ENCODE results near the gene PCGF1. TPM values are rescaled to one million over a fixed set of nuclear protein-coding genes. Genes with fewer than 3 reads are reported as not detected.

Gene PCGF1
- total and polyA plus RNA-seq, 4 donors, result 3.3 to 12.5 (median 10.9) TPM

DNA sequence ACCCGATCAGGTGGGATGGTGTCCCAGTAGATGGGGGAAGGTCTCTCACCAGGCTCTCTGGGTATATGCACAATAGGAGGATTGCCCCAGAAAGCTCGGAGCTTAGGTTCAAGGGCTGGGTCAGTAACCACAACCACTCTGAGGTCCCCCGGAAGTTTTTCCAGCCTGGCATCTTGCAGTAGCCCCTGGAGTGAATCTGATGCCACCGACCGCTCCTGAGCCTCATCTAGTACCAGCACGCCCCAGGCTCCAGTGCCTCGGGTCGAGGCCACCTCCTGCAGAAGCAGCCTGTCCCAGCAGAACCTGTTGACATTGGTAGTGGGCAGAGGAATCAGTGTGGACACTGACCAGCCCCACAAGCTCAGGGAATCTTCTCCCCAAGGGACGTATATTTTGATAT, 16.5 kb upstream of the PCGF1 start (continued):
- no peak for TF ChIP-seq HNF4A (conservative IDR thresholded peaks at IDR 0.05)
- no peak for TF ChIP-seq EGR1 (IDR thresholded peaks at IDR 0.05; ENCODE audit: low read depth in 2 of 2)
- no peak for TF ChIP-seq RAD21 (IDR thresholded peaks at IDR 0.05)
- TF ChIP-seq JUND (IDR thresholded peaks at IDR 0.05), result no peak
- no peak for TF ChIP-seq FOXA2 (IDR thresholded peaks at IDR 0.05)
- TF ChIP-seq NR2F2 (IDR thresholded peaks at IDR 0.05), result no peak
- TF ChIP-seq HNF4G (IDR thresholded peaks at IDR 0.05), result no peak
- TF ChIP-seq, protein P1, sequence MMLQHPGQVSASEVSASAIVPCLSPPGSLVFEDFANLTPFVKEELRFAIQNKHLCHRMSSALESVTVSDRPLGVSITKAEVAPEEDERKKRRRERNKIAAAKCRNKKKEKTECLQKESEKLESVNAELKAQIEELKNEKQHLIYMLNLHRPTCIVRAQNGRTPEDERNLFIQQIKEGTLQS (IDR thresholded peaks at IDR 0.05), result no peak

DNA sequence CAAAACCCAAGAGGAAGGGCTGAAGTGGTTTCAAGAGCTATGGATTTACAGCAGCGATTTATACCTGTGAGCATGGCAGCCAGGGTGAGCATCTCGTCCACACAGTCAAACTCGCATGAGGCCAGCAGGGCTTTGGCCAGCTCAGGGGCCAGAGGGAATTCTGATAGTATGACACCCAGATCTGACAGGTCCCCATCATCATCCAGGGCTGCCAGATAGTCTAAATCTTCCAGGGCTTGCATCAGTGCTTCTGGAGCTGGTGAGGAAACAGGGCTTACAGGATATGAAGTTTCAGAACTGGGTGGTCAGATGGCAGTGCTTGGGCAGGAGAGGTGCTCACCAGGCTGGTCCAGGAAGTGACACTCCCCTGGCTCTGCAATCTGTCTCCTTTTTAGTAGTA, 15.0 kb upstream of the PCGF1 start:
- no peak overlapping the region for H3K27ac ChIP-seq (ENCODE audit: low read depth in 1 of 2, low read length in 2 of 2)
- peaks cover 0 to 6% (median 0%) of the 10 kb centered on the region in 4 donors for H3K27me3 ChIP-seq (ENCODE audit: control insufficient read depth in 4 of 4, insufficient read depth in 4 of 4, low read length in 3 of 4)
- peaks cover 8 to 18% (median 17%) of the 10 kb centered on the region in 4 donors for H3K36me3 ChIP-seq (ENCODE audit: control insufficient read depth in 4 of 4, insufficient read depth in 3 of 4, low read depth in 1 of 4, low read length in 3 of 4)
- H3K4me1 ChIP-seq (ENCODE audit: control insufficient read depth in 4 of 4, insufficient read depth in 4 of 4, low read length in 3 of 4), result no peaks in the 10 kb centered on the region
- H3K4me3 ChIP-seq (ENCODE audit: low read depth in 1 of 3, low read length in 3 of 3), result no peak overlapping the region
- 77% methylated on average over 3 of the region's 3 CpGs for WGBS
- no peaks in the 10 kb centered on the region for H3K9me3 ChIP-seq (ENCODE audit: control insufficient read depth in 4 of 4, low read length in 3 of 4)
- no peak overlapping the region for H3K9ac ChIP-seq (ENCODE audit: low read depth in 1 of 2, low read length in 2 of 2)
- no peak for DNase-seq (ENCODE audit: low spot score)
- TF ChIP-seq, protein P2, sequence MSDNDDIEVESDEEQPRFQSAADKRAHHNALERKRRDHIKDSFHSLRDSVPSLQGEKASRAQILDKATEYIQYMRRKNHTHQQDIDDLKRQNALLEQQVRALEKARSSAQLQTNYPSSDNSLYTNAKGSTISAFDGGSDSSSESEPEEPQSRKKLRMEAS (IDR thresholded peaks at IDR 0.05), result no peak
- TF ChIP-seq YY1 (IDR thresholded peaks at IDR 0.05) (no peak), FOXA1 (IDR thresholded peaks at IDR 0.05) (no peak), RAD21 (IDR thresholded peaks at IDR 0.05) (no peak), TAF1 (conservative IDR thresholded peaks at IDR 0.05) (no peak), RXRA (IDR thresholded peaks at IDR 0.05) (no peak), HNF4G (IDR thresholded peaks at IDR 0.05) (no peak), GABPA (IDR thresholded peaks at IDR 0.05 in 1 of 2, conservative IDR thresholded peaks at IDR 0.05 in 1 of 2) (no peak), JUND (IDR thresholded peaks at IDR 0.05) (no peak), NR2F2 (IDR thresholded peaks at IDR 0.05) (no peak), SP1 (IDR thresholded peaks at IDR 0.05) (no peak), HNF4A (conservative IDR thresholded peaks at IDR 0.05) (no peak)
- TF ChIP-seq, protein P1 (IDR thresholded peaks at IDR 0.05), result no peak
- TF ChIP-seq, protein P3, sequence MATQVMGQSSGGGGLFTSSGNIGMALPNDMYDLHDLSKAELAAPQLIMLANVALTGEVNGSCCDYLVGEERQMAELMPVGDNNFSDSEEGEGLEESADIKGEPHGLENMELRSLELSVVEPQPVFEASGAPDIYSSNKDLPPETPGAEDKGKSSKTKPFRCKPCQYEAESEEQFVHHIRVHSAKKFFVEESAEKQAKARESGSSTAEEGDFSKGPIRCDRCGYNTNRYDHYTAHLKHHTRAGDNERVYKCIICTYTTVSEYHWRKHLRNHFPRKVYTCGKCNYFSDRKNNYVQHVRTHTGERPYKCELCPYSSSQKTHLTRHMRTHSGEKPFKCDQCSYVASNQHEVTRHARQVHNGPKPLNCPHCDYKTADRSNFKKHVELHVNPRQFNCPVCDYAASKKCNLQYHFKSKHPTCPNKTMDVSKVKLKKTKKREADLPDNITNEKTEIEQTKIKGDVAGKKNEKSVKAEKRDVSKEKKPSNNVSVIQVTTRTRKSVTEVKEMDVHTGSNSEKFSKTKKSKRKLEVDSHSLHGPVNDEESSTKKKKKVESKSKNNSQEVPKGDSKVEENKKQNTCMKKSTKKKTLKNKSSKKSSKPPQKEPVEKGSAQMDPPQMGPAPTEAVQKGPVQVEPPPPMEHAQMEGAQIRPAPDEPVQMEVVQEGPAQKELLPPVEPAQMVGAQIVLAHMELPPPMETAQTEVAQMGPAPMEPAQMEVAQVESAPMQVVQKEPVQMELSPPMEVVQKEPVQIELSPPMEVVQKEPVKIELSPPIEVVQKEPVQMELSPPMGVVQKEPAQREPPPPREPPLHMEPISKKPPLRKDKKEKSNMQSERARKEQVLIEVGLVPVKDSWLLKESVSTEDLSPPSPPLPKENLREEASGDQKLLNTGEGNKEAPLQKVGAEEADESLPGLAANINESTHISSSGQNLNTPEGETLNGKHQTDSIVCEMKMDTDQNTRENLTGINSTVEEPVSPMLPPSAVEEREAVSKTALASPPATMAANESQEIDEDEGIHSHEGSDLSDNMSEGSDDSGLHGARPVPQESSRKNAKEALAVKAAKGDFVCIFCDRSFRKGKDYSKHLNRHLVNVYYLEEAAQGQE (IDR thresholded peaks at IDR 0.05), result no peak

DNA sequence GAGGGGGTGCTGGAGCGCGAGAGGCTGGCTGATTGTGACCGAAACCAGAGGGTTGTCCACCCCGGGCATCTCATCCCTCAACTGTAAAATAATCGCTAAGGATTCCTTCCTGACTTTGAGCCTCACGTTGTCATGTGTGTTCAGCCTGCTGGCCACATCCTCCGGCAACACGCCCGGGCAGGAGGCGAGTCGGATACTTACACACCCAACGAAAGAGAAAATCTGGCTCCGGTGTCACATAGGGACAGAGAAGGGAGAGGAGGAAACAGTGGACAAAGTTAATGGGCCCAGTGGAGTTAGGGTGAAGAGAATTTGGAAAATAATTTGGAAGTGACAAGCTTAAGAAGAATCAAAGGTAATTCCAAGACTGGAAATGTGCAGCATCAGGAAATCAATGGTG, 9.2 kb upstream of the PCGF1 start:
- Histone ChIP-seq H3K27ac (ENCODE audit: low read depth in 1 of 2, low read length in 2 of 2) (no peak overlapping the region), H3K9me3 (ENCODE audit: control insufficient read depth in 4 of 4, low read length in 3 of 4) (no peaks in the 10 kb centered on the region), H3K4me3 (ENCODE audit: low read depth in 1 of 3, low read length in 3 of 3) (peak overlapping the region in 1 of 3 donors; percentile 19), H3K4me1 (ENCODE audit: control insufficient read depth in 4 of 4, insufficient read depth in 4 of 4, low read length in 3 of 4) (peaks cover 9 to 19% (median 13%) of the 10 kb centered on the region in 4 donors), H3K9ac (ENCODE audit: low read depth in 1 of 2, low read length in 2 of 2) (no peak overlapping the region), H3K36me3 (ENCODE audit: control insufficient read depth in 4 of 4, insufficient read depth in 3 of 4, low read depth in 1 of 4, low read length in 3 of 4) (no peaks in the 10 kb centered on the region), H3K27me3 (ENCODE audit: control insufficient read depth in 4 of 4, insufficient read depth in 4 of 4, low read length in 3 of 4) (peaks cover 11 to 27% (median 13%) of the 10 kb centered on the region in 4 donors)
- TF ChIP-seq HNF4G (IDR thresholded peaks at IDR 0.05) (no peak), TAF1 (conservative IDR thresholded peaks at IDR 0.05) (no peak)
- 75% methylated on average over 13 of the region's 13 CpGs for WGBS
- DNase-seq (ENCODE audit: low spot score), result no peak
